Stimulated activated CD8-positive, alpha-beta memory T cell treated with anti-CD3 and anti-CD28 coated beads, Interleukin-15, amount 100 ng/mL, for 48 hours (primary cell): Measurements from ENCODE around the gene SLC6A16.
"Not testable (repeated sequence)": the region's sequence is repeated elsewhere in the genome, so short reads cannot be mapped to it uniquely, and the experiment has no call there.

Source experiments
- DNase-seq, 2 donors: peaks; one replicate each; pipeline ENCODE4 v3.0.0-alpha.2; 2020; ENCODE audit warnings: low read depth in 2 of 2

Gene SLC6A16

DNA sequence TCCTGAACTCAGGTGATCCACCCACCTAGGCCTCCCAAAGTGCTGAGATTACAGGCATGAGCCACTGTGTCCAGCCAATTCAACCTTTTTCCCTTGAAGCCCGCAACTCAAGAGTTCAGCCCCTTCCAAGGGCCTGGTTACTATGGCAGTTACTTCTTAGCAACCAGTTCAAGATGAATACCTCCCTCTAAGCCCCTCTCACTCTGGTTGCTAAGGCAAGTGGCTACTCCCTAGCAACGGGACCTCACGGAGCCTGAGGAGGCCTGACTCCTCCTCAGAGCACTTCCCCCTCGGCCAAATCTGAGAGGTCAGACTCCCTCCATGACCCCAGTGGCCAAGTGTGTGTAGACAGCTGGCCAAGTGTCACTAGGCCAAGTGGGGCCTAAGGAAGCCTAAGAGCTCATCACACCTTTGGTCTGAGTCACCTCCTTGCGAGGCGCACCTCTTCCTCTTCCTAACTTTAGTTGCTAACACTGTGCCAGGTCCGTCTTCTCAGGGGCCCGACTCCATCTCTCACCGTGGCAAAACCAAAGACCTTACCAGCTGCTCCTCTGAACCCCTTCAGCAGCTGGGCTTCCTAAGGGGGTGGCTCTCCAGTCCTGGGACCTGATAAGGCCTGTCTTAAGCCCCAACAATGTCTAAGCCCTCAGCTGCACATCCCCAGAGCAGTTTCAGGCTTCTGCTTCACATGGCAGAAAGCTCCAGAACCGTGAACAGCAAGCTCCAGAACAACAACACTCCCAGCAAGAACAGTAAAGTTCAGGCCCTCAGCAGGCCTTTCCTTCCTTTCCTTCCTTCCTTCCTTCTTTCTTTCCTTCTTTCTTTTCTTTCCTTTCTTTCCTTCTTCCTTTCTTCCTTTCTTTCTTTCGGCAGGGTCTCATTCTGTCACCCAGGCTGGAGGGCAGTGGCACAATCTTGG lies 19.8 kb upstream of the SLC6A16 start:
- no peak for DNase-seq

DNA sequence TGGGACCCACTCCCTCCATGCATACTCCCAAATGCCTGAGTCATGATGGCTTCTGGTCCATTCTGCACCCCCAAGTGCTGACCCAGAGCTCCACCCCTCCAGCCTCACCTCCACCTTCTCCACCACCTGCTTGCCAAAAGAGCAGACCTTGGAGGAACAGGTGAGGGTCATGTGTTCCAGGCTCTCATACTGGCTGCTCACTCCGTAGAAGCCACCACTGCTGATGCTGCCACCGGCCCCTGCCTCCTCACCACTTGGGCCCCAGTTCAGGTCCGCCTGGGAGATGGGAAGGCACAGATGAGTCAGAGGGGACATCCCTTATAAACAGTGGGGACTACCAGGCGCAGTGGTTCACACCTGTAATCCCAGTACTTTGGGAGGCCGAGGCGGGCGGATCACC lies 18.1 kb upstream of the SLC6A16 start:
- no peak for DNase-seq

DNA sequence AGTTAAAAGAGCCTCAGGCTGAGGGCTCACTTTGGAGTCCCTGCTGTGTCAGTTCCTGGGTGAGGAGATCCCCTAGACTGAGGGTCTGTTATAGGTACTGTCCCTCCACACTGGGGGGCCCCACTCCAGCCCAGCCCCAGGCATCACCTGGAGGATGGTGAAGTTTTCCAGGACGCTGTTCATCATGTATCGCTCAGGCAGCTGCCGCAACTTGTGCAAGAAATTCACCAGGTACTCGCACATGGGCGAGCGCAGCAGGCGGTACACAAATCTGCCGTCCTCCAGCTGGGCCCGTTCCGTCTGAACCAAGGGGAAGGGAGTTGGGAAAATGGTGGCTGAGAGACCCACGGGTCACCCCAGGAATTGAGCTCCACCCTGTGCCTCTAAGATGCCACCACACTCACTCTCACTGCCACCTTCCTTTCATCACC lies 17.3 kb upstream of the SLC6A16 start:
- DNase-seq: no peak

DNA sequence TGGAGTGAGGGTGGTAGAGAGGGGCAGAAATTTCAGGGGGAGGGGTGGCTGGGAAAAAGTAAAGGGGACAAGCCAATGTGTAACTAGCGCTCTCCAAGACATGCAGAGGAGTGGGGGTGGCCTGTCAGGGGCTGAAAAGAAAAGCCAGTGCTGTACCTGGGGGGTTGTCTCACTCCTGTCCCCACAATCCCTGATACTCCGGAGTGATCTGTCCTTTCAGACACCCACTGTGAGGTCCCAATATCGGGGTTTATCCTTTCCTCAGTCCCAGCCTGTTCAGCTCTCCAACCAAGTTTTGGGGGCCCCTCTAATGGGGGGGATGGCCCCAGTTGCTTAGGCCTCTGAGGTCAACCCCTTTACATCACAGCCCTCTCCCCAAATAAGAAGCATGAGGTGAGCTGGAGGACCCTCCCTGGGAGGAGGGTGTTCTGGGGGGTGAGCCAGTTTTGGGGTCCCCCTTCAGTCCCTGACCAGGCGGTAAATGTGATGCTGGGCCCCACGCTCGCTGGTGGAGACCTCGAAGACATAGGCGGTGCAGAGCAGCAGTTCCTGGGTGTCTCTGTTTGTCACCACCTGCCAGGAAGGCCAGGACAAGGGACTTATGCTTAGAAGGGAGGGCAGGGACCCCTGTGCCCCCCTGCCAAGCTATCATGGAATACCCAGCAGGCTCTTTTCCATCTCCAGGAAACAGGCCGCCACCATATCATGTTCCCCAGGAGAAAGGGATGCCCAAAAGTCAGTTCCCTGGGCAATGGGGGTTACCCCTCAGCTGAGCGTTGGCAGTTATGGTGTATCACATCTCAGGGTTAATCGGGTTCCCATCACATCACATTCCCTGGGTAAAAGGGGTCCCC lies 16.1 kb upstream of the SLC6A16 start:
- DNase-seq: no peak

DNA sequence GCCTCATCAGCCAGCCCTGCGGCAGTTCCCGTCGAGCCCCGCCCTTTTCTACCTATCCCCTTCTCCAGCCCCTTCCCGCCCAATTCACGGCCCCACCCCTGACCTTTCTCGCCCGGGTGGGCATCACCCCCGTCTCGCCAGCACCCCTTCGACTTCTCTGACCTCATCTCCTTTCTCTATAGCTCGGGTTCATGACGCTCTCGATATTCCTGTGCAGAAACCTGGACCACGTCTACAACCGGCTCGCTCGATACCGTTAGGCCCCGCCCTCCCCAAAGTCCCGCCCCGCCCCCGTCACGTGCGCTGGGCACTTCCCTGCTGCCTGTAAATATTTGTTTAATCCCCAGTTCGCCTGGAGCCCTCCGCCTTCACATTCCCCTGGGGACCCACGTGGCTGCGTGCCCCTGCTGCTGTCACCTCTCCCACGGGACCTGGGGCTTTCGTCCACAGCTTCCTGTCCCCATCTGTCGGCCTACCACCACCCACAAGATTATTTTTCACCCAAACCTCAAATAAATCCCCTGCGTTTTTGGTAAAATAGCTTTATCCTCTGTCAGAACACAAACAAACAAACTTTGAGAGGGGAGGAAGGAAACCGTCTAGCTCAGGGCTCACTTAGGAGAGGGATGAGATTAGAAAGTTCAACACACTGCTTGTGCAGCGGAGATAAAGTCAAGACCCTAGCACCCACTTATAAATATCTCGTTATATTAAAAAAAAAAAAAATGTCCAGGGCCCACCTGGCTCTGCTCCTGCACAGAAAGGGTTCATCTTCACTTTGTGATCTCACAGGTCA lies 15.3 kb upstream of the SLC6A16 start:
- DNase-seq: no peak

DNA sequence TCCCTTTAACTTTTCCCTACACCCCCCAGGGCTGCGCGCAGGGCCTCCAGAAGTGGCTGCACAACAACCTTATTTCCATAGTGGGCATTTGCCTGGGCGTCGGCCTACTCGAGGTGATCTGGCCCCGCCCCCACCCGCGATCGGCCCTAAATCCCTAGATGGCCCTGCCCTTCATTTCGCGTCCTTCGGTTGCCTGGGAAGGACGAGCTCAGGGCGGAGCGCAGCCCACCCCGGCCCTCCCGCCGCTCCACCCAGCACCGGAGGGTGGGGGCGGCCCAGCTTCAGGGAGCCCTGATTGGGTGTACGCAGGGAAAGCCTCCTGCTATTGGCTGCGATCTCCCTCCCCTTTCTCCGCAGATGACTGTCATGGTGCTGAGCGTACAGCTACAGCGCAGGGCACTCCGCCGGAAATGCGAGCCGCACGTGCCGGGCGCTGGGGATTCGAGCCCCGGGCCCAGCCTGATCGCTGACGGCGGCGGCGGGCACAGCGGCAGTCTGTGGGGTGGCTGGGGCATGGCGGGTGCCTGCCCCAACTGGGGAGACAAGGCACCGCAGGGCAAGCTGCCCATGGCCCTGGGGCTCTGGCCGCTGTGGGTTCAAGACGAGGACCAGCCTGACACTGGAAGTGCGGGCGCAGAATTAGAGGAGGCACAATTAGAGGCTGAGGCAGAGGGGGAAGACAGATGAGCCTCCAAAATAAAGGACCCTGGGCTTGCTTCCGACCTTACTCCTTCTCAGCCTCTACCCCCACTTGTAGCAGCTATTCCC lies 14.5 kb upstream of the SLC6A16 start:
- DNase-seq: no peak

DNA sequence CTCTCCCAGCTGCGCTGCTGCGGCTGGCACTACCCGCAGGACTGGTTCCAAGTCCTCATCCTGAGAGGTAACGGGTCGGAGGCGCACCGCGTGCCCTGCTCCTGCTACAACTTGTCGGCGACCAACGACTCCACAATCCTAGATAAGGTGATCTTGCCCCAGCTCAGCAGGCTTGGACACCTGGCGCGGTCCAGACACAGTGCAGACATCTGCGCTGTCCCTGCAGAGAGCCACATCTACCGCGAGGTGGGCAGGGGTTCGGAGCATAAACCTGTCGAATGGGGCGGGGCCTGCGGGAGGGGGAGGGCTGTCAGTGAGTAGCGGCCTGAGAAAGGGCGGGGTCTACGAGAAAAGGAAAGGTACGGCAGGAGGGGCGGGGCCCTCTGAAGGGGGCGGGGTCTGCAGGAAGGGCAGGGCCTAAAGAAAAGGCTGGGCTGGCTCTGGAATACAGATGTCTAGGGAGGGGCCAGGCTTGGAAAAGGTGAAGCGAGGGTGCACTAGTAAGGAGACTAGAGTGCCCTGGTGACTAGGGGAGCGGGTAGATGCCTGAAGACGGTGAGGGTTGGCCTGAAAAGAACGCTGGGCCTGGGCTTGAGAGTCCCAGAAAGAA lies 13.8 kb upstream of the SLC6A16 start:
- DNase-seq: no peak

DNA sequence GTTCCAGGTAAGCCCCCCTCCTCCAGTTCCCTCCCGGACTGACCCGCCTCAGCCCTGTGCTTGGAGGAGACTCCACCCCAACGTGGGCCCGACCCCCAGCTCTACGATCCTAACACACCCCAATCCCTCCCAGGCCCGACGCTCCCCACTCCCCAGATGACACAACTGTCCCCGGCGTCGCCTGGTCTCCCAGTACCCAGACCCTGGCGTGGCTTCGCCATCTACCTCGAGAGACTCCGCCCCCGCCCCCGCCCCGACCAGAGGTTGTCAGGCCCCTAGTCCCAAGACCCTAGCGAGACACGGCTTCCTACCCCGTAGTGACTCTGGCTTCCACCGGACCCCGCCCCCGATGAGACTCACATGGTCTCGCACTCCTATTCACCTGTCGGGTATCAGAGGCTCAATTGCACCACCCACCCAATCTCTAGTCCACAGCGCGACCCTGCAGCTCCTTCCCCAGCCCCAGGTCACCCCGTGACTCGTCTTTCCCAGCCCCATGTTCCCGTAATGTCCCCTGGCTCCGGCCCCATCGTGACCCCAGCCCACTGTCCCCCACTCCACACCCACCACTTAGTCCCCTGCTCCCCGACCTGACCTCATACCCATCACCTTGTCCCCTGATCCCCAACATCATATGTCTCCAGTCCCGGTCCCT lies 13.2 kb upstream of the SLC6A16 start:
- DNase-seq: no peak

DNA sequence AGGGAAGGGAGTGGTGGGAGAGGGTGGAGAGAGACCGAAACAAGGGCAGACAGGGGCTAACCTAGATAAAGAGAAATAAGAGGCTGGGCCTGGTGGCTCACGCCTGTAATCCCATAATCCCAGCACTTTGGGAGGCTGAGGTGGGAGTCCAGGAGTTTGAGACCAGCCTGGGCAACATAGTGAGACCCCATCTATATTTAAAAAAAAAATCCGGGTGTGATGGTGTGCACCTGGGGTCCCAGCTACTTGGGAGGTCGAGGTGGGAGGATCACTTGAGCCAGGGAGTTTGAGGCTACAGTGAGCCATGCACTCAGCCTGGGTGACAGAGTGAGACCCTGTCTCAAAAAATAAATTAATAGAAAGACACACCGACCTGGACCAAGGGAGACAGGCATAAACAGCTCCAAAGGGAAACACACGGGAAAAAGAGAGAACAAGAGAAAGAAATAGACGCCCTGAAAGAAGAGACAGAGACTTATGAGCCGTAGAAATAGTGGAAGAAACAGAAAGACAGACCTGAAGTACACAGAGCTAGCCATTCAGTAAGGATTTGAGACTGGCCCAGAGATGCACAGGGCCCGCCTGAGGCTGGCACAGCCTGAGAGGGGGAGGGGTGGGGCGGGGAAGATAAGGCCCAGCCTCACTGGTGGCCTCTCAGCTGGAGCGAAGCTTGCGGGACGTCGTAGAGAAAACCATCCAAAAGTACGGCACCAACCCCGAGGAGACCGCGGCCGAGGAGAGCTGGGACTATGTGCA lies 12.5 kb upstream of the SLC6A16 start:
- DNase-seq: no peak

DNA sequence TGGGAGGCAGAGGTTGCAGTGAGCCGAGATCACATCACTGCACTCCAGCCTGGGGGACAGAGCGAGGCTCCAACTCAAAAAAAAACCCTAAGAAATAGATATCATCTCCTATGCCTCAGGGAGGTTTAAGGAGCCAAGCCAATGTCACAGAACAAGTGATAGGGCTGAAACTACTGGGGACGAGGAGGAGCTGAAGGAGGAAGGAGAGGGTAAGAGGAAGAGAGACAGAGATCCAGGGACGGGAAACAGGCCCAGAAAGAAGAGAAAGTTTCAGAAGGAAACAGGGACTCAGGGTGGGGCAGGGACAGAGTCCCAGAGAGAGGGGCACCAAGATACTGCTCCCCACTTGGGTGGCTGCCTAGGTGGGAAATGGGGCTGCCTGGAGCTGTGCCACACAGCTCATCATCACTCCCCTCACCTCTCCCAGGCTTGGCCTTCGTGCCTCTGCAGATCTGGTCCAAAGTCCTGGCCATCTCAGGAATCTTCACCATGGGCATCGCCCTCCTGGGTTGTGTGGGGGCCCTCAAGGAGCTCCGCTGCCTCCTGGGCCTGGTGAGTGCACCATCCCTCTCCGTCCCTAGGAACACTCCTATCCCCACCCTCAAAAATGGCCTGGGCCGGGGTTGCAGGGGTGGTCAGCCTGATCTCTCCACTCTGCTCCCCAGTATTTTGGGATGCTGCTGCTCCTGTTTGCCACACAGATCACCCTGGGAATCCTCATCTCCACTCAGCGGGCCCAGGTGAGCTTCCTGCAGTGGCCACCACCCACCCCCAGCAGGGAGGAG lies 11.7 kb upstream of the SLC6A16 start:
- DNase-seq: no peak

DNA sequence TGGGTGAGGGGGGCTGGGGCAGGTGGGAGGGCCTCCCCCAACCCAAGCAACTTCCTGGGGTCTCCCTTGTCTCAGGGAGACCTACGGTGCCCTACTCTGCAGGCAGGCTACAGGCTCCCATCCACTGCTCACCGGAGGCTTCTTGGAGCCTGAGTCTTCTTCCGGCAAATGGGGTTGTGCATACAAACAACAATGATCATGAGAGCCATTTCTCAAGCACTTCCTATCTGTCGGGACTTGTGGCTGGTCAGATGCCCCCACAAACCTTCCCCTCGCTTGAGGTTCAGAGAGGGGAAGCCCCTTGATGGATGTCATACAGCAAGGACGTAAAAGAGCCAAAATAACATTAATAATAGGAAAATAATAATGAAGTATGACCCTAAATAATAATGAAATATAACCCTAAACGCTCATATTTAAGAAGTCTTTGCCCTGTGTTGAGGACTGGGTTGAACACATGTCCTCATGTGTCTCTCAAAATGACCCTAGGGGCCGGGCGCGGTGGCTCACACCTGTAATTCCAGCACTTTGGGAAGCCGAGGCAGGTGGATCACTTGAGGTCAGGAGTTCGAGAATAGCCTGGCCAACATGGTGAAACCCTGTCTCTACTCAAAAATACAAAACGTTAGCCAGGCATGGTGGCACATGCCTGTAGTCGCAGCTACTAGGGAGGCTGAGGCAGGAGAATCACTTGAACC lies 10.9 kb upstream of the SLC6A16 start:
- no peak for DNase-seq

DNA sequence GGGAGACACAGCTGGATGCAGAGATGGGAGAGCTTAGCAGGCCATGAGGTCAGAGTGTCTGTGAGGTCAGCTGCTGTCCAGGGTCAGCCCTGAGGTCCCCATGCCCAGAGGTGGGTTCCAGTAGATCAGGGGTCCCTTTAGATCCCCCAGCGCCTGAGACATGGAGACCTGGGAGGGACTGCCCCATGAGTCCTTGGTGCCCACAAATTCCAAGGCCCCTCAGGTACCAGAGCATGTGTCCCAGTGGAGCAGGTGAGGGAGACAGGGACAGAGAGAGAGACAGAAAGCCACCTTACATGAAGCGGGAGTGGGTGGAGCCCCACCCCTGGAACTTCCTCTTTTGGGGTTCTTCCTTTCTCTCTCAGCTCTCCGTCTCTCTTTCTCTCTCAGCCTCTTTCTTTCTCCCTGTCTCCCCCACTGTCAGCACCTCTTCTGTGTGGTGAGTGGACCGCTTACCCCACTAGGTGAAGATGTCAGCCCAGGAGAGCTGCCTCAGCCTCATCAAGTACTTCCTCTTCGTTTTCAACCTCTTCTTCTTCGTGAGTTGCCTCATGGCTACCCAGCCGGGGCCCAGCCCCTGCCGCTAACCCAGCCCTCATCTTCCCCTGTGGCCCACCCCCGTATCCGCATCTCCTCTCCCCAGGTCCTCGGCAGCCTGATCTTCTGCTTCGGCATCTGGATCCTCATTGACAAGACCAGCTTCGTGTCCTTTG lies 10.2 kb upstream of the SLC6A16 start, which contains the start of gene CD37:
Gene CD37 (plus strand): TSS at position 336 of the 713 bp plus-strand sequence. CDS start 135 bp downstream, at position 471.
- DNase-seq: no peak

DNA sequence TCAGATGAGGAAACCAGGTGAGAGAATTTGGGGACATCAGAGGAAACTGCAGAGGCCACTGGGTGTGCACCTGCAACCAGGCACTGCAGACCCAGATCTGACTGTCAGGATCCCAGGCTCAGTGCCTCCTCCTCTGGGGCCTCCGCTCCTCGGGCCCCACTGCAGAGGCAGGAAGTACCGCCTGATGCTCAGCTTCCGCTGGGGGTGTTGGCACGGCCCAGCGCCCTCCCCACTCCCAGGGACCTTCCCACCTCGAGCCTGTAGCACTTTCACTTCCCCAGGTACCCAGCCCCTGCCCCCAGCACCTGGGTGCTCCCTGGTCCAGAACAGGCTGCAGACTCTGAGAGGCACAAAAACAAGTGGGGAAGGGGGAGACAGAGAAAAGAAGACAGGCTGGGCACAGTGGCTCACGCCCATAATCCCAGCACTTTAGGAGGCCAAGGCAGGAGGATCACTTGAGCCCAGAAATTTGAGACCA lies 8.9 kb upstream of the SLC6A16 start:
- DNase-seq: peak; percentile 50 to 53

DNA sequence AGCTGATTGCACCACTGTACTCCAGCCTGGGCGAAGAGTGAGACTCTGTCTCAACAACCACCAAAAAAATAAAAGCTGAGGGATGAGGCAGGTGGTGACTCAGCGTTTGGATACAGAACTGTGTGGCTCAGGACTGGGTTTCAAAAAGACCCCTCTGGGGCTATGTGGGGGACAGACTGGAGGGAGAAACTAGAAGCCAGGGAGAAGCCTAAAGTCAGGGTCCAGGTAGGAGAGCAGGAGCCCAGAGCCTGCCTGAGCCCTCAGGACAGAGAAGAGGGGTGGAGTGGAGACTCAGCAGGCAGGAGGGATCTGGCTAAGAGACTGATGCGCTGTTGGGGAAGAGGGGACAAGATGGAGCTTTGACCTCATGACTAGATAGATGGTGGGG lies 8.4 kb upstream of the SLC6A16 start:
- DNase-seq: no peak

DNA sequence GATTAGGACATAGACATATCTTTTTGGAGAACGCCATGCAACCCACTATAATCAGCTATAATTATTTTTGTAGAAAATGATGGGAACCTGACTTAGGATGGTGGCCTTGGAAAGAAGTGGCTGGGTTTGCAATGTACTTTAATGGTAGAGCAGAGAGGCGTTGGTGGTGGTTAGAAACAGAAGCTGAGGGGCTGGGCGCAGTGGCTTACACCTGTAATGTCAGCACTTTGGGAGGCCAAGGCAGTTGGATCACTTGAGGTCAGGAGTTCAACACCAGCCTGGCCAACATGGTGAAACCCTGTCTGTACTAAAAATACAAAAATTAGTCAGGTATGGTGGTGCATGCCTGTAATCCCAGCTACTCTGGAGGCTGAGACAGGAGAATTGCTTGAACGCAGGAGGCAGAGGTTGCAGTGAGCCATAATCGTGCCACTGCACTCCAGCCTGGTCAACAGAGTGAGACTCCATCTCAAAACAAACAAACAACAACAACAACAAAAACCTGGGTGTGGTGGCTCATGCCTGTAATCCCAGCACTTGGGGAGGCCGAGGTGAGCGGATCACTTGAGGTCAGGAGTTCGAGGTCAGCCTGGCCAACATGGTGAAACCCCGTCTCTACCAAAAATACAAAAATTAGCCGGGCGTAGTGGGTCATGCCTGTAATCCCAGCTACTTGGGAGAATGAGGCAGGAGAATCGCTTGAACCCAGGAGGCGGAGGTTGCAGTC lies 7.9 kb upstream of the SLC6A16 start:
- DNase-seq: not testable (repeated sequence)

DNA sequence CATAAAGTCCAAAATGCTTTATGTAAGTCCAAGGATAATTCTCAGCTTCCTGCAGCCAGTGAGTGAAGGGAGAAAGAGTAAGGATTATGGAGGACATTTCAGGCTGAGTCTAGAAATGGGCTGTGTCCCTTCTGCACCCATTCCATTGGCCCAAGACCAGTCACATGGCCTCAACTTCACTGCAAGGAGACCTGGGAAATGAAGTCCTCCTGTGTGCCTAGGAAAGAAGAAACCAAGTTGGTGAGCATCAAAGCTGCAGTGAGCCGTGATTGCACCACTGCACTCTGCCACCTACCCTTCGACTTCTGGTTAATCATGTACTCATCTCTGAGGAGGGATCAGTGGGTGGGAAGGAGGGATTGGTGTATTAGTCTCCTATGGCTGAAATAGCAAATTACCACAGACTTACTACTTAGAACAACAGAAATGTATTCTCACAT lies 6.6 kb upstream of the SLC6A16 start:
- DNase-seq: peak; percentile 32 to 52
